NCI-H187 (cell line): Measurements from ENCODE around the gene UBXN2A.
"Not testable (repeated sequence)": the region's sequence is repeated elsewhere in the genome, so short reads cannot be mapped to it uniquely, and the experiment has no call there.

Experiments
- DNase-seq, 2 experiments: peaks; one replicate each; lab custom pipeline; 2025; lab: John Stamatoyannopoulos, UW

UBXN2A gene

GRCh38 chr2:24011250-24012104 is 71.2 kb downstream of the UBXN2A start:
- DNase-seq = no peak

GRCh38 chr2:24012521-24013188 is 72.4 kb downstream of the UBXN2A start:
- no peak for DNase-seq

GRCh38 chr2:24014902-24015301 is 74.6 kb downstream of the UBXN2A start:
- not testable (repeated sequence) for DNase-seq

- DNase-seq = no peak
Measured at GRCh38 chr2:24015562-24016375, 75.5 kb downstream of the UBXN2A start.

GRCh38 chr2:24016376-24016761 is 76.1 kb downstream of the UBXN2A start:
- no peak for DNase-seq

- no peak for DNase-seq
Measured at GRCh38 chr2:24016853-24017703, 76.8 kb downstream of the UBXN2A start.

- no peak for DNase-seq
Measured at GRCh38 chr2:24017711-24018110, 77.4 kb downstream of the UBXN2A start.

- DNase-seq = no peak
Measured at GRCh38 chr2:24018241-24018640, 78.0 kb downstream of the UBXN2A start.

GRCh38 chr2:24019729-24020128 is 79.5 kb downstream of the UBXN2A start:
- no peak for DNase-seq

- DNase-seq = no peak
Measured at GRCh38 chr2:24020244-24020643, 80.0 kb downstream of the UBXN2A start.

GRCh38 chr2:24021122-24021998 is 81.1 kb downstream of the UBXN2A start:
- DNase-seq = no peak

GRCh38 chr2:24022324-24022974 is 82.2 kb downstream of the UBXN2A start:
- DNase-seq = no peak

GRCh38 chr2:24022975-24023575 is 82.8 kb downstream of the UBXN2A start:
- DNase-seq = no peak

GRCh38 chr2:24024018-24024417 is 83.8 kb downstream of the UBXN2A start:
- DNase-seq = no peak

GRCh38 chr2:24024996-24025663 is 84.9 kb downstream of the UBXN2A start:
- no peak for DNase-seq

GRCh38 chr2:24026233-24026632 is 86.0 kb downstream of the UBXN2A start:
- DNase-seq = no peak

GRCh38 chr2:24038786-24039499 is 98.7 kb downstream of the UBXN2A start:
- no peak for DNase-seq

GRCh38 chr2:24040511-24040910 is 100.2 kb downstream of the UBXN2A start:
- no peak for DNase-seq
